BJ (cell line): ENCODE measurements around the gene DLX4. TPM values are rescaled to one million over a fixed set of nuclear protein-coding genes. Genes with fewer than 3 reads are reported as not detected.

ENCODE experiments used
- CTCF ChIA-PET: fragments of 350-600 bp; formaldehyde crosslinking; extraction: SDS; loops from one replicate; lab custom pipeline; 2021; ENCODE audit warnings: antibody characterized with exemption, inconsistent platforms; lab: Yijun Ruan, JAX
- POLR2A ChIA-PET: fragments of 300-600 bp; sonication (Branson Sonifier 250); formaldehyde crosslinking; extraction: SDS; loops from one replicate; lab custom pipeline; 2021; ENCODE audit warnings: antibody characterized with exemption; lab: Charles Lee
- DNase-seq: peaks from one replicate; pipeline ENCODE4 v3.0.0-alpha.2; 2011; ENCODE audit warnings: low read depth
- H3K27me3 ChIP-seq: 2 replicates; pipeline ENCODE4 v1.6.0; 2011; ENCODE audit warnings: low read length; ENCODE audit not compliant: control insufficient read depth, insufficient read depth
- H3K36me3 ChIP-seq: 2 replicates; pipeline ENCODE4 v1.5.1; 2011; ENCODE audit warnings: low read length; ENCODE audit not compliant: control insufficient read depth, insufficient read depth
- H3K4me3 ChIP-seq: 2 replicates; pipeline ENCODE4 v1.5.1; 2011; ENCODE audit warnings: low read depth, mild to moderate bottlenecking, control low read depth, low read length
- polyA plus RNA-seq: library from polyadenylated mRNA; depleted of rRNA; stranded (reverse); fragments of >200 nt; gene quantifications from 2 replicates; pipeline ENCODE4 v1.2.3, GENCODE V29; 2011
- TF ChIP-seq, protein P1 (sequence below): IDR thresholded peaks from 2 replicates; pipeline ENCODE4 v1.5.1; 2011; ENCODE audit warnings: low read depth, mild to moderate bottlenecking, control low read depth, inconsistent platforms, low read length, moderate library complexity; ENCODE audit not compliant: insufficient read depth

Gene DLX4
- polyA plus RNA-seq, 1 experiment, result 0.29 TPM

- POLR2A ChIA-PET, result no interaction called here
- no peak overlapping the region for H3K4me3 ChIP-seq
- no peak for DNase-seq
- H3K36me3 ChIP-seq, result no peaks in the 10 kb centered on the region
- TF ChIP-seq, protein P1, sequence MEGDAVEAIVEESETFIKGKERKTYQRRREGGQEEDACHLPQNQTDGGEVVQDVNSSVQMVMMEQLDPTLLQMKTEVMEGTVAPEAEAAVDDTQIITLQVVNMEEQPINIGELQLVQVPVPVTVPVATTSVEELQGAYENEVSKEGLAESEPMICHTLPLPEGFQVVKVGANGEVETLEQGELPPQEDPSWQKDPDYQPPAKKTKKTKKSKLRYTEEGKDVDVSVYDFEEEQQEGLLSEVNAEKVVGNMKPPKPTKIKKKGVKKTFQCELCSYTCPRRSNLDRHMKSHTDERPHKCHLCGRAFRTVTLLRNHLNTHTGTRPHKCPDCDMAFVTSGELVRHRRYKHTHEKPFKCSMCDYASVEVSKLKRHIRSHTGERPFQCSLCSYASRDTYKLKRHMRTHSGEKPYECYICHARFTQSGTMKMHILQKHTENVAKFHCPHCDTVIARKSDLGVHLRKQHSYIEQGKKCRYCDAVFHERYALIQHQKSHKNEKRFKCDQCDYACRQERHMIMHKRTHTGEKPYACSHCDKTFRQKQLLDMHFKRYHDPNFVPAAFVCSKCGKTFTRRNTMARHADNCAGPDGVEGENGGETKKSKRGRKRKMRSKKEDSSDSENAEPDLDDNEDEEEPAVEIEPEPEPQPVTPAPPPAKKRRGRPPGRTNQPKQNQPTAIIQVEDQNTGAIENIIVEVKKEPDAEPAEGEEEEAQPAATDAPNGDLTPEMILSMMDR, result no peak
- CTCF ChIA-PET, result interaction anchor here (0.7 kb wide), 1 partner anchor 37 kb away, joined by 4 read pairs; no protein-coding TSS in a partner anchor
- peaks cover 26% of the 10 kb centered on the region for H3K27me3 ChIP-seq
Observed at GRCh38 chr17:49959183-49959935, 9.6 kb upstream of the DLX4 start.

DNA sequence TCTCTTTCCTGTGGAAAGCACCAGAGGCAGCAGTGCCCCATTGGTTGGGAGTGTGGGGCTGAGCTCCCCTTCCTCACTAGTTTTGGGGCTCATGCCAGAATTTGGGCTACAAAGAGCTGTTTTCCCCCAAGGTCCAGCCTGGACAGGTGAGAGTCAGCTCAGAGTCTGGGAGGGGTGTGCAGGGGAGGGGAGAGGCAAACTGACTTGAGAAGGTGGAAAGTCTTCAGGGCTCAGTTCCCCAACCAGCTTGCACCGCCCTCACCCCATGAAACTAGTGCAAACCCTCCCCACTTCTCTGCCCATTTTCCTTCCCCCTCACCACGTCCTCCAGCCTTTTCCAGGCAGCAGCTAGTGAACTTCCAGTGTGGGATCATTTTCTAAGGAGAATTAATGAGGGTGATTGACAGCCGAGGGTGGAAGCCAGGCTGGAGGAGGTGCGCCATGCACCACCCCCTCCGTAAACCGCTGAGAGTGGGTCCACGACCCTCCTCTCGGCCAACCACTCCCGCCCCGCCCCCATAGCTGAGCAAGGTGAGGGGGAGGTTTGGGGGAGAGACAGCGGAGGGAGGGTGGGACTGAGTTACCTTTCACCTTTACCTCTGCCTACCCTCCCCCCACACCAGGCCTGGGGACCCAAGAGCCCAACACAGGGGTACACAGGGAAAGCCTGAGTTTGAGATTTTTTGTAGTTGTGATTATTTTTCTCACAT is 6.2 kb upstream of the DLX4 start:
- Histone ChIP-seq H3K27me3 (peaks cover 53% of the 10 kb centered on the region), H3K4me3 (no peak overlapping the region), H3K36me3 (no peaks in the 10 kb centered on the region)
- TF ChIP-seq, protein P1, result no peak
- CTCF ChIA-PET, result interaction anchor here (1.4 to 2.3 kb wide), 3 partner anchors 11 to 35 kb away, joined by 5 to 11 read pairs (median 8); no protein-coding TSS in a partner anchor
- no peak for DNase-seq
- POLR2A ChIA-PET, result no interaction called here

- ChIA-PET POLR2A (no interaction called here), CTCF (interaction anchor here (1.1 to 4.2 kb wide), 4 partner anchors 11 to 35 kb away, joined by 4 to 19 read pairs (median 8); no protein-coding TSS in a partner anchor)
- Histone ChIP-seq H3K36me3 (no peaks in the 10 kb centered on the region), H3K27me3 (peaks cover 55% of the 10 kb centered on the region), H3K4me3 (no peak overlapping the region)
- no peak for DNase-seq
- TF ChIP-seq, protein P1, result no peak
Observed at GRCh38 chr17:49963309-49963625, 5.7 kb upstream of the DLX4 start.

- TF ChIP-seq, protein P1, result no peak
- POLR2A ChIA-PET, result no interaction called here
- H3K4me3 ChIP-seq, result no peak overlapping the region
- no peaks in the 10 kb centered on the region for H3K36me3 ChIP-seq
- CTCF ChIA-PET, result interaction anchor here (0.7 to 4.2 kb wide), 4 partner anchors 10 to 83 kb away, joined by 3 to 19 read pairs (median 4); no protein-coding TSS in a partner anchor
- H3K27me3 ChIP-seq, result peaks cover 55% of the 10 kb centered on the region
- DNase-seq, result no peak
Observed at GRCh38 chr17:49963626-49964302, 5.2 kb upstream of the DLX4 start.

GRCh38 chr17:49964303-49964768 is 4.7 kb upstream of the DLX4 start:
- CTCF ChIA-PET, result interaction anchor here (0.7 to 4.2 kb wide), 3 partner anchors 10 to 84 kb away, joined by 3 to 19 read pairs (median 4); no protein-coding TSS in a partner anchor

More at GRCh38 chr17:49964303-49964768, 4.7 kb upstream of the DLX4 start:
- Histone ChIP-seq H3K4me3 (no peak overlapping the region), H3K36me3 (no peaks in the 10 kb centered on the region), H3K27me3 (peaks cover 58% of the 10 kb centered on the region)
- TF ChIP-seq, protein P1, result no peak
- DNase-seq, result no peak
- POLR2A ChIA-PET, result no interaction called here
